GM23338 (cell line): ENCODE data around the gene UPF1. TPM values are rescaled to one million over a fixed set of nuclear protein-coding genes. Genes with fewer than 3 reads are reported as not detected.

Experiments used
- ATAC-seq: fragments of 200-7000 bp; cut with Tn5 transposase; 3 replicates; pipeline ENCODE4 v1.9.1; 2020
- DNase-seq: peaks from one replicate; pipeline ENCODE4 v3.0.0-alpha.2; 2015; ENCODE audit warnings: low spot score
- H2AFZ ChIP-seq: fragments of 200-600 bp; sonication (generic); 2 replicates; pipeline ENCODE4 v1.8.0; 2016; ENCODE audit warnings: antibody characterized with exemption, mild to moderate bottlenecking, moderate library complexity
- H3F3A ChIP-seq: fragments of 200-600 bp; sonication (generic); replicated peaks from 2 replicates; pipeline ENCODE4 v1.8.0; 2017; ENCODE audit warnings: antibody characterized with exemption, mixed run types, low read depth
- H3K27ac ChIP-seq: fragments of 200-600 bp; sonication (generic); 2 replicates; pipeline ENCODE4 v1.6.1; 2016; ENCODE audit warnings: low read depth
- H3K27me3 ChIP-seq: fragments of 200-600 bp; sonication (generic); 2 replicates; pipeline ENCODE4 v1.8.0; 2016; ENCODE audit warnings: mild to moderate bottlenecking, mixed run types, moderate library complexity; ENCODE audit not compliant: insufficient read depth
- H3K36me3 ChIP-seq: fragments of 200-600 bp; sonication (generic); 2 replicates; pipeline ENCODE4 v1.8.0; 2016; ENCODE audit warnings: mild to moderate bottlenecking; ENCODE audit not compliant: insufficient read depth
- H3K4me1 ChIP-seq: fragments of 200-600 bp; sonication (generic); 2 replicates; pipeline ENCODE4 v1.8.0; 2016; ENCODE audit warnings: mild to moderate bottlenecking, moderate library complexity; ENCODE audit not compliant: insufficient read depth
- H3K4me2 ChIP-seq: fragments of 200-600 bp; sonication (generic); 2 replicates; pipeline ENCODE4 v1.7.1; 2017; ENCODE audit warnings: mixed run types
- H3K4me3 ChIP-seq: fragments of 200-600 bp; sonication (generic); 2 replicates; pipeline ENCODE4 v1.6.1; 2016; ENCODE audit warnings: mixed run types
- H3K79me2 ChIP-seq: fragments of 200-600 bp; sonication (generic); replicated peaks from 2 replicates; pipeline ENCODE4 v1.8.0; 2017; ENCODE audit warnings: mild to moderate bottlenecking; ENCODE audit not compliant: insufficient read depth
- H3K9me2 ChIP-seq: fragments of 200-600 bp; sonication (generic); 2 replicates; pipeline ENCODE4 v1.8.0; 2017; ENCODE audit not compliant: insufficient read depth
- H4K20me1 ChIP-seq: fragments of 200-600 bp; sonication (generic); replicated peaks from 2 replicates; pipeline ENCODE4 v1.8.0; 2017; ENCODE audit warnings: mild to moderate bottlenecking; ENCODE audit not compliant: insufficient read depth
- H3K27ac Mint-ChIP-seq: 2 replicates; pipeline ENCODE4 v1.8.0; 2020; ENCODE audit warnings: inconsistent platforms, mild to moderate bottlenecking, moderate library complexity, mixed read lengths
- H3K27me3 Mint-ChIP-seq: 3 replicates; pipeline ENCODE4 v1.8.0; 2022; ENCODE audit warnings: low read depth, mild to moderate bottlenecking, moderate library complexity, mixed read lengths, inconsistent platforms; ENCODE audit not compliant: insufficient read depth, poor library complexity
- H3K36me3 Mint-ChIP-seq: 3 replicates; pipeline ENCODE4 v1.8.0; 2021; ENCODE audit warnings: low read depth, mild to moderate bottlenecking, inconsistent platforms, moderate library complexity, mixed read lengths
- H3K4me1 Mint-ChIP-seq: 3 replicates; pipeline ENCODE4 v1.8.0; 2020; ENCODE audit warnings: mild to moderate bottlenecking, inconsistent platforms, mixed read lengths
- H3K4me3 Mint-ChIP-seq: 3 replicates; pipeline ENCODE4 v1.8.0; 2021; ENCODE audit warnings: moderate library complexity, mild to moderate bottlenecking, inconsistent platforms, mixed read lengths
- H3K9me3 Mint-ChIP-seq: 3 replicates; pipeline ENCODE4 v1.8.0; 2020; ENCODE audit warnings: moderate library complexity, mild to moderate bottlenecking, inconsistent platforms, mixed read lengths
- ETS1 ChIP-seq: IDR thresholded peaks from 2 replicates; pipeline ENCODE4 v1.6.1; 2016; ENCODE audit warnings: antibody characterized with exemption
- STAT1 ChIP-seq: IDR thresholded peaks from one replicate; pipeline ENCODE4 v1.6.1; 2016; ENCODE audit warnings: antibody characterized with exemption; ENCODE audit not compliant: unreplicated experiment
- ZNF331 ChIP-seq: fragments of 250-450 bp; sonication (Bioruptor Pico); IDR thresholded peaks from 2 replicates; pipeline ENCODE4 v1.5.0; 2020; ENCODE audit warnings: low read depth, mild to moderate bottlenecking, moderate library complexity
- ZNF462 ChIP-seq: fragments of 250-450 bp; sonication (Bioruptor Pico); IDR thresholded peaks from 2 replicates; pipeline ENCODE4 v1.5.0; 2020; ENCODE audit warnings: mild to moderate bottlenecking, moderate library complexity
- polyA plus RNA-seq: library from polyadenylated mRNA; unstranded; fragments of >200 nt; fragmentation: Nextera tagmentation; extraction: Ambion mirVana; gene quantifications from 2 replicates; pipeline ENCODE4 v1.2.1, GENCODE V29; 2016
- total RNA-seq: library from RNA; depleted of rRNA; stranded (reverse); fragments of >200 nt; shearing (Covaris generic); gene quantifications from 2 replicates; pipeline ENCODE4 v1.2.3, GENCODE V29; 2014

Gene UPF1
- total and polyA plus RNA-seq, 2 experiments from 2014 or later = 13.8 to 138 TPM

- no peaks in the 10 kb centered on the region for H3F3A ChIP-seq
- DNase-seq (no peak), ATAC-seq (no peak)
- Mint-ChIP-seq H3K27me3 (peaks cover 27% of the 10 kb centered on the region), H3K9me3 (peaks cover 3% of the 10 kb centered on the region; the same call in 2 of the 3 replicates), H3K27ac (no peak overlapping the region), H3K4me1 (no peaks in the 10 kb centered on the region), H3K36me3 (no peaks in the 10 kb centered on the region), H3K4me3 (no peak overlapping the region)
- TF ChIP-seq ETS1 (no peak), ZNF331 (CRISPR knock-in tag) (no peak), STAT1 (no peak), ZNF462 (no peak)
- H3K9me2 ChIP-seq = no peaks in the 10 kb centered on the region
- H3K4me1 ChIP-seq = no peaks in the 10 kb centered on the region
- H3K4me2 ChIP-seq = no peak overlapping the region
- H3K27me3 ChIP-seq = peaks cover 34% of the 10 kb centered on the region
- H3K79me2 ChIP-seq = no peaks in the 10 kb centered on the region
- H2AFZ ChIP-seq = no peak overlapping the region
- H3K4me3 ChIP-seq = no peak overlapping the region
- no peaks in the 10 kb centered on the region for H3K36me3 ChIP-seq
- H4K20me1 ChIP-seq = no peaks in the 10 kb centered on the region
- H3K27ac ChIP-seq = no peak overlapping the region
Measured at GRCh38 chr19:18803550-18804138, 28.1 kb upstream of the UPF1 start.

GRCh38 chr19:18804139-18804601, 27.6 kb upstream of the UPF1 start:
- H3K4me1 ChIP-seq = no peaks in the 10 kb centered on the region
- Mint-ChIP-seq H3K27ac (no peak overlapping the region), H3K4me1 (no peaks in the 10 kb centered on the region), H3K4me3 (no peak overlapping the region), H3K27me3 (peaks cover 30% of the 10 kb centered on the region), H3K36me3 (no peaks in the 10 kb centered on the region), H3K9me3 (peaks cover 3% of the 10 kb centered on the region; the same call in 2 of the 3 replicates)
- H3K36me3 ChIP-seq = no peaks in the 10 kb centered on the region
- H3K27me3 ChIP-seq = peaks cover 38% of the 10 kb centered on the region
- H3F3A ChIP-seq = no peaks in the 10 kb centered on the region
- no peaks in the 10 kb centered on the region for H3K79me2 ChIP-seq
- no peak overlapping the region for H3K27ac ChIP-seq
- no peak overlapping the region for H3K4me3 ChIP-seq
- no peaks in the 10 kb centered on the region for H4K20me1 ChIP-seq
- no peaks in the 10 kb centered on the region for H3K9me2 ChIP-seq
- no peak overlapping the region for H2AFZ ChIP-seq
- H3K4me2 ChIP-seq = no peak overlapping the region
- DNase-seq (no peak), ATAC-seq (no peak)
- no peak for TF ChIP-seq ZNF462
